ENCODE data around the gene MYO19. TPM values are rescaled to one million over a fixed set of nuclear protein-coding genes. Genes with fewer than 3 reads are reported as not detected.

Gene MYO19
- total and polyA plus RNA-seq, 9 of the 15 experiments (the other 6 are each of a cell fraction or from before 2014, with no cell fraction given): 21.6 to 176 (median 129) TPM

DNA sequence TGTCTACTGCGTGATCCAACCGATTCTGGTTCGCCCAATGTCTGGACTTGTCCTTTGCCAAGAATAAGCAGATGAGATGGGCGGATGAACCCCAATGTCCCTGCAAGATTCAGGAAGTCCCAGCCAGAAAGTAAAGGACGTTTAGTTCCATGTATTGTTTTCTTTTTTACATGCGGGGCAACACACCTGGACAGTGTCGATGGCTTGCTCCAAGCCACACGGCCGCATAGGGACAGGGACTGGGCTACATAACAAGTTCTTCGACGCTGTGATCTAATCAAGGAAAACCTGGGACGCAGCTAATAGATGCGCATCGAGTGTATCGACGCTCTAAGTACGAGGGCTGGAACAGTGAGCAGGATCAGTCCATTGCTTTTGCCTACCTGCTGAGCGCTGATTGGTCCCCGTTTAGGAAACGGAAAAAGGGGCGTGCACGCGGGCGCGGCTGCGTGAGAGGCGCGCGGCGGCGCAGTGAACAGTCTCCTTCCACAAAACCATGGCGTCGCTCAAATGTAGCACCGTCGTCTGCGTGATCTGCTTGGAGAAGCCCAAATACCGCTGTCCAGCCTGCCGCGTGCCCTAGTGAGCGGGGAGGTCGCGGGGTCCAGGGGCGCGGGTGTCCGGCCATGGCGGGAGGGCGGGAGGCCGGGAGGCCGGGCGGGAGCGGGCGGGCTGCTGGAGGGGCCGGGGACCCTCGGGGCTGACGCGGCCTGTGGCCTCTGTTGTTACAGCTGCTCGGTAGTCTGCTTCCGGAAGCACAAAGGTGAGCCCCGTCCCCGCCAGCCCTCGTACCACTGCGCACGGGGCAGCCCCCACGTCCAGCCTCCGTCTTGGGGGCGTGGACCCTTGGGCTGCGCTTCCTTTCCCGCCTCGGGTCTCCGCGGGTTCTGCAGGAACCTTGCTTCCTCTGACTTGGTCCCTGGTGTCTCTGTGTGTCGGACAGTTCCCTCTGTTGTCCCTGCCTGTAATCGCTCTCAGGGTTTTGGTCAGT is 48.2 kb downstream of the MYO19 start, which contains the start of gene ZNHIT3 (continued):
- TF ChIP-seq ZNF707 (CRISPR knock-in tag; conservative IDR thresholded peaks at IDR 0.05): no peak
- peak; percentile 73; the same call in 1 of the 2 replicates for TF ChIP-seq MBD2 (IDR thresholded peaks at IDR 0.05; ENCODE audit: borderline replicate concordance, low read depth)
- no peak for TF ChIP-seq ARNT (IDR thresholded peaks at IDR 0.05)
- no peak for TF ChIP-seq DMBX1 (CRISPR knock-in tag; IDR thresholded peaks at IDR 0.05; ENCODE audit: borderline replicate concordance)
- no peak for TF ChIP-seq ZNF133 (CRISPR knock-in tag; IDR thresholded peaks at IDR 0.05)
- TF ChIP-seq ZNF444 (CRISPR knock-in tag; IDR thresholded peaks at IDR 0.05): no peak
- no peak for TF ChIP-seq RAD21 (CRISPR knock-in tag; conservative IDR thresholded peaks at IDR 0.05 in 1 of 2, IDR thresholded peaks at IDR 0.05 in 1 of 2)
- peak; percentile 54; the same call in 1 of the 2 replicates for TF ChIP-seq JUN (IDR thresholded peaks at IDR 0.05; ENCODE audit: borderline replicate concordance, low read depth, low read length)
- no peak for TF ChIP-seq JUN (CRISPR knock-in tag; IDR thresholded peaks at IDR 0.05; ENCODE audit: borderline replicate concordance)
- TF ChIP-seq, protein P1, sequence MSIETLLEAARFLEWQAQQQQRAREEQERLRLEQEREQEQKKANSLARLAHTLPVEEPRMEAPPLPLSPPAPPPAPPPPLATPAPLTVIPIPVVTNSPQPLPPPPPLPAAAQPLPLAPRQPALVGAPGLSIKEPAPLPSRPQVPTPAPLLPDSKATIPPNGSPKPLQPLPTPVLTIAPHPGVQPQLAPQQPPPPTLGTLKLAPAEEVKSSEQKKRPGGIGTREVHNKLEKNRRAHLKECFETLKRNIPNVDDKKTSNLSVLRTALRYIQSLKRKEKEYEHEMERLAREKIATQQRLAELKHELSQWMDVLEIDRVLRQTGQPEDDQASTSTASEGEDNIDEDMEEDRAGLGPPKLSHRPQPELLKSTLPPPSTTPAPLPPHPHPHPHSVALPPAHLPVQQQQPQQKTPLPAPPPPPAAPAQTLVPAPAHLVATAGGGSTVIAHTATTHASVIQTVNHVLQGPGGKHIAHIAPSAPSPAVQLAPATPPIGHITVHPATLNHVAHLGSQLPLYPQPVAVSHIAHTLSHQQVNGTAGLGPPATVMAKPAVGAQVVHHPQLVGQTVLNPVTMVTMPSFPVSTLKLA (conservative IDR thresholded peaks at IDR 0.05): peak; percentile 83 to 94
- TF ChIP-seq SNRNP70 (optimal IDR thresholded peaks at IDR 0.05; ENCODE audit: low read depth, low read length): no peak
- no peak for TF ChIP-seq NFXL1 (CRISPR knock-in tag; IDR thresholded peaks at IDR 0.05)
- no peak for TF ChIP-seq SNIP1 (IDR thresholded peaks at IDR 0.05; ENCODE audit: low read depth)
- TF ChIP-seq BMI1 (IDR thresholded peaks at IDR 0.05; ENCODE audit: low read length): no peak
- TF ChIP-seq, protein P2, sequence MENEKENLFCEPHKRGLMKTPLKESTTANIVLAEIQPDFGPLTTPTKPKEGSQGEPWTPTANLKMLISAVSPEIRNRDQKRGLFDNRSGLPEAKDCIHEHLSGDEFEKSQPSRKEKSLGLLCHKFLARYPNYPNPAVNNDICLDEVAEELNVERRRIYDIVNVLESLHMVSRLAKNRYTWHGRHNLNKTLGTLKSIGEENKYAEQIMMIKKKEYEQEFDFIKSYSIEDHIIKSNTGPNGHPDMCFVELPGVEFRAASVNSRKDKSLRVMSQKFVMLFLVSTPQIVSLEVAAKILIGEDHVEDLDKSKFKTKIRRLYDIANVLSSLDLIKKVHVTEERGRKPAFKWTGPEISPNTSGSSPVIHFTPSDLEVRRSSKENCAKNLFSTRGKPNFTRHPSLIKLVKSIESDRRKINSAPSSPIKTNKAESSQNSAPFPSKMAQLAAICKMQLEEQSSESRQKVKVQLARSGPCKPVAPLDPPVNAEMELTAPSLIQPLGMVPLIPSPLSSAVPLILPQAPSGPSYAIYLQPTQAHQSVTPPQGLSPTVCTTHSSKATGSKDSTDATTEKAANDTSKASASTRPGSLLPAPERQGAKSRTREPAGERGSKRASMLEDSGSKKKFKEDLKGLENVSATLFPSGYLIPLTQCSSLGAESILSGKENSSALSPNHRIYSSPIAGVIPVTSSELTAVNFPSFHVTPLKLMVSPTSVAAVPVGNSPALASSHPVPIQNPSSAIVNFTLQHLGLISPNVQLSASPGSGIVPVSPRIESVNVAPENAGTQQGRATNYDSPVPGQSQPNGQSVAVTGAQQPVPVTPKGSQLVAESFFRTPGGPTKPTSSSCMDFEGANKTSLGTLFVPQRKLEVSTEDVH (IDR thresholded peaks at IDR 0.05; ENCODE audit: low read depth, partially characterized antibody): no peak
- TF ChIP-seq RBM25 (IDR thresholded peaks at IDR 0.05; ENCODE audit: low read depth, low read length, severe bottlenecking): no peak
- TF ChIP-seq, protein P3, sequence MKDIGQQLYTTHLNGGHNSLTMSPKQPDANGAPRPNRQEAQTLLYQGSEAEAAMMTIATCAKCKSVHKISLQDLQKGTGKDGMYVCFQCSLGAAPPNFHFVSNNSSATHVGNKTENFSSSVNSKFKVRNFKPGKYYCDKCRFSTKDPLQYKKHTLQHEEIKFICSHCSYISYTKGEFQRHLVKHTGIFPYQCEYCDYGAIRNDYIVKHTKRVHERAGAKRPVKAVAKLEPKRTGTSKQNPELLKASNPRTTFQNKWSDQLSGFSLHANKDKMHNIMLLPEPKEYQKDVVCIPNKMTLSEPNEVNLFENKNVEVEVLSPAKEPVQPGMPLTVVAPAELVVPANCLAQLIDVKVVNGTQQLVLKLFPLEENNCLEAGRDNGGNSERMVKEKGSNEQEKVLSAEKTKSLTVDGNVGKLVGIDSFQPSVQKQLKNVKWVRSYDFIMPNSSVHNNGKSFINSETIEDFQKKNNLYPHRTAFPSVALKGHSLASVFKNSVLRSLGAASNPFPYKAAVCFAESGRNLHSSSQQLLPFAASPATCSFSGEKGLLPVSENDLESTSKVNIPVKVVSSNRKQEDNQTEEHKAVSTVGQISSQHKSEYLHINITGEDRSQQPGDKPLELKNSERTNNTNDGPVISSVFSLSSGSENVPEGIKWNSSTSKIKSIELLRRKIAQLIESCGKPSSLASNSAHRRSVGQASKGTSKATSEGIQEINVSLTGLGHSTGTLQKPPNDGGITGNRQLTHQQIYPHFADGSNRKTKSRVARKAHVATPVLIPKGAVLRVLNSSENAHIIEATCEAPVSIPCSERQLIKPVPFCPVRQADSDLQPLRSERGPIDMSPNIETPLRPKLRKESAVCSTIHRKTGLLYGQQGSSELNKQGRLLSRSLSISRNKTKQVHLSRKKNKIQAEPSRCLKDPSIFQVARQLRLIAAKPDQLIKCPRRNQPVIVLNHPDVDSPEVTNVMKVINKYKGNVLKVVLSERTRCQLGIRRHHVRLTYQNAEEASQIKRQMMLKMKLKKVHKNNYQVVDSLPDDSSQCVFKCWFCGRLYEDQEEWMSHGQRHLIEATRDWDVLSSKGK (CRISPR knock-in tag; IDR thresholded peaks at IDR 0.05): no peak
- TF ChIP-seq TRIM28 (IDR thresholded peaks at IDR 0.05): no peak
- no peak for TF ChIP-seq CEBPB (tag; IDR thresholded peaks at IDR 0.05)

Data from K562 (cell line).